Measurements from ENCODE around the gene RAB31.
A peak's percentile ranks its signal among the peaks of the same experiment; 100 is the strongest.

RAB31 gene

DNA sequence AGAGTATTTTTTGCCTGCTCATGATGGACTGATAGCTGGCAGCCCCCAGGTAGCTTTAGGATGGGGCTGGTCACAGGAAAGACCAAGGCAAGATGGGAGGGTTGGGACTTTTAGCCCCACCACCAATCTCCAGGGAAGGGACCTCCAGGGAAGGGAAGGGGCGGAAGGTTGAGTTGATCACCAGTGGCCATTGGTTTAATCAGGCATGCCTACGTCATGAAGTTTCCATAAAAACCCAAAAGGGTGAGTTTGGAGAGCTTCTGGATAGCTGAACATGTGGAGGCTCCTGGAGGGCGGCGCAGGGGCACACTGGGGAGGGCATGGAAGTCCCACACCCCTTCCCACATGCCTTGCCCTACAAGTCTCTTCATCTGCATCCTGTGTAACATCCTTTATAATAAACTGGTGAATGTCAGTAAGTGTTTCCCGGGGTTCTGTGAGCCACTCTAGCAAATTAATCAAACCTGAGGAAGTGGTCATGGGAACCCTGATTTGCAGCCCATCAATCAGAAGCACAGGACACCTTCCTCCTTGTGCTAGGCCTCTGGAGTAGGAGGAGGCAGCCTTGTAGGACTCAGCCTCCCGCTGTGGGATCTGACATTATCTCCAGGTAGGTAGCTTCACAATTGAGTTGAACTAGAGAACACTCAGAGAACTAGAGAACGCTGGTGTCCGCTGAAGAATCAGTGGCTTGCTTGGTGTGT, 30.3 kb downstream of the RAB31 start:
- no peak for DNase-seq (ENCODE audit: low read depth)

- no peak for DNase-seq (ENCODE audit: low read depth)
These were observed 31.4 kb downstream of the RAB31 start for GRCh38 chr18:9739516-9739915.

DNA sequence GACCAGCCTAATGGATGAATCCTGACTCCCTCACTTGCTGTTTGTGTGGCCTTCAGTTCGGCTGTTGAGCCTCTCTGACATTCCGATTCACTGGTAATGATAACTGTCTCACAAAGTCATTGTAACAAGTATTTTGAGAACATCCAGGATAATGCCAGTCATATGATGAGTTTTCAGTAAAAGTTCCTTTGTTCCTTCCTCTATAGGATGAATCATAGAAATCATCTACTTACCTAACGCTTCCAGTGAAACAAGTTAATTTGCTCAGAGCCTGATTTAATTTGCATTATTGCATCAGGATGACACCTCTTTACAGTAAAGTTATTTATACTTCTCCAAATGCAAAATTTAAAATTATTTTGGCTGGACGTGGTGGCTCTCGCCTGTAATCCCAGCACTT, 32.0 kb downstream of the RAB31 start:
- no peak for DNase-seq (ENCODE audit: low read depth)

- no peak for DNase-seq (ENCODE audit: low read depth)
These were observed 33.3 kb downstream of the RAB31 start for GRCh38 chr18:9741406-9741792.

DNA sequence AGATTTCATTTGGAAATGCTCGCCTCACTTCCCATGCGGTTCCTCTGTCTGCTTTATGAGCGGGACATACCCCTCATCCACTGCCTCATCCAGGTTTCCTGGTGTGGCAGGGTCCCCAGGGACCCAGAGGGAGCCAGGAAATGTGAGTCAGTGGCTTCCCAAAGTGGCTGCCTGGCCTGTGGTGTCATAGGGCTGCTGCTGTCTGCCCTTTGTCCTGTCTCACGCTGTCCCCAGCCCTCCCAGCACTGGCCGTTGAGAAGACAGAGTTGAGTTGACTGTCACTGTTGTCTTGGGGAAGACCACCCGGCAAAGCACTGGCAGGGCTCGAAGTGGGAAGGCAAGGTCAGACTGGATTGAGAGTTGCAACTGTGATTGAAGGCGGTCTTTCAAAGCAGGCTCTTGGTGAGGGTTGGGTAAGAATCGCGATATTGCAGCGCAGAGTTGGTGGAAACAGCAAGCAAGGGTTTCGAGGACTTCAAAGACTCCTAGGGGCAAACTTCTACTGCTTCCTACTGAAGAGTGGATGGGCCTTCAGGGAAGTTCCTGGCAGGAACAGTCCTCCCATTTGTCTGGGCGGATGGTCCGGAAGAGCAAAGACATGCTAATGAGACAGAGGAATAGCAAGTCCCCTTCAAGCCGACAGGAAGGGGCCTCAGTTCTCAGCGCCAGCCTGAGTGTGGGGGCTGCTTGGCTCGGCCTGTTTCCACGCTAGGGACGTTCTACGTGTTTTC, 33.9 kb downstream of the RAB31 start:
- DNase-seq (ENCODE audit: low read depth) = peak; percentile 43

- no peak for DNase-seq (ENCODE audit: low read depth)
These were observed 34.5 kb downstream of the RAB31 start for GRCh38 chr18:9742524-9743131.

DNA sequence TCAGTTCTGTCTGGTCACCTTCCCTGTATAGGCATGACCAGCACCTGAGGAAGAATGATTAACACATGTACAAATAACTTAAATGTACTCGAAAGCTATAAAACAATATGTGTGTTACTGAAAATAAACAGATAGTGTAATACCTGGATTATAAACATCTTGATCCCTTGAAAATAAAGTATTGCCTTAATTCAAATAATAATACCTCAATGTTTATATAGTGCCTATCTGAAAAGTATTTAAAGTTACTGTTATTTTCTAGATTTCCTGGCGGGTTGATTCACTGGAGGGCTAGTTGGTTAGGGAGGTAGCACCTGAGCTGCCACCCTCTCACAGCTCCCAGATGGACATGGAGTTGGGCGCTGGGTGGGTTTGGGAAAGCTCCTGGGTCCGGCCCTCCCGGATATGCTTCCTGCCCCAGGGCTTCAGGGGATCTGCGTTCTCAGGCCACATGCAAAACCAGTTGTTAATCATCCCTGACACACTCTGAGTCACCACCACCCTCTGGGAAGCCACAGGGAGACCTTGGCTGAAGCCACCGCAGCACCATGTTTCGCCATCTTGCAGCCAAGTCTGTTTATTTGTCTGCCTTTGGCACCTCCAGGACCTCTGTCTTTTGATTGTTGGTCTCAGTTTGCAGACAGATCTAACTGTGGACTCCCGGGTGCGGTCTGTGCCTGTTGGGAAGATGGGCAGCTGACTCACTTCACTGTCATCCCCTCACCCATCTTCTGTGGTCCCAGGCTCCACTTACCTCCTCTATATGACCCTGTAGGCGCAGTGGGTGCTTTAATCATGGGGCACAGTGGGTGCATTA, 35.3 kb downstream of the RAB31 start:
- peak; percentile 87 for DNase-seq (ENCODE audit: low read depth)

GRCh38 chr18:9746958-9747357, 38.9 kb downstream of the RAB31 start:
- DNase-seq (ENCODE audit: low read depth) = no peak

DNA sequence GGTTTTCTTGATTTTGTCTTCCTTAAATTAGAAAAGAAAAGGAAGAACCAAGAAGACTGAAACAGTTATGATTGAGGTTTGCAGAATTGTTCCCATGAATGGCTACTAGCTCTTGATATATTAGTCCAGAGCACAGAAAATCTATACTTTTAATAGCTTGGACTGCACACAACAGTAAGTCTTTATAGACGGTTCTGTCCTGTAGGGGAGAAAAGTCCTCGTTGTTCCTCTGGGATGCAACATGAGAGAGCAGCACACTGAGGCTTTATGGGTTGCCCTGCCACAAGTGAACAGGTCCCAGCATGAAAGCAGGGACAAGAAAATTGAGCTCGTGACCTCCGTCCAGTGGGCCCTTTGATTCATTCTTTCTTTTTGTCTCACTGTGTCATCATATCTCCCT, 41.5 kb downstream of the RAB31 start:
- no peak for DNase-seq (ENCODE audit: low read depth)

- no peak for DNase-seq (ENCODE audit: low read depth)
These were observed 42.0 kb downstream of the RAB31 start for GRCh38 chr18:9750112-9750511.

GRCh38 chr18:9750606-9751304, 42.7 kb downstream of the RAB31 start:
- no peak for DNase-seq (ENCODE audit: low read depth)

DNA sequence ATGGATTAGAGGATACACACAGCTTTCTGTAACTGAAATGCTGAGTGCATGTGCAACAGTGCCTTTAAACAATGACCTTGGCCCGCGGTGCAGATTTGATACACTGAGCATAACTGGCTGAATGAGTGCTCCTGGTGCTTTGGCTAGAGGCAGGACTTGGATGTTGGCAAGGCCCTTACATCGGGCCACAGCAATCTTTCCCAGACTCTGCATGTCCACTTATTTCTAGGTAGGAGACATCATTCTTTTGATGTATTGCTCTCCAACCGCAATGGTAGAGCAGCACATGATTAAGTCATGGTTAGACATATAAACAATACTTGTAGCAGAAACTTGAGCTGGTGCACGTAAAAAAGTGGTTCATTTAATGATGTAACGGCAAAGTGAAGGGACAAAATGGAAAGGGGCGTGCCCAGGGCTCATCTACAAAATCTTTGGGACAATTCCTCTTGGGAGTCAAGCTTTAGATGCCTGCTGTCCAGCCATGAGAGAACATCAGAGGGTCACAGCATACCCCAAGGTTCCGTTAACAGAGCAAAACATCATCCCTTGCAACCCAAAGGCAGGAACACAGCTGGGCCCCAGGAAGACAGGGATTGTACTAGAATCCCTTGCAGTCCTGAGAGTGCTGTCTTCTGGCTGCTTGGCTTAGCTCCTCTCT, 43.4 kb downstream of the RAB31 start:
- DNase-seq (ENCODE audit: low read depth) = no peak

DNA sequence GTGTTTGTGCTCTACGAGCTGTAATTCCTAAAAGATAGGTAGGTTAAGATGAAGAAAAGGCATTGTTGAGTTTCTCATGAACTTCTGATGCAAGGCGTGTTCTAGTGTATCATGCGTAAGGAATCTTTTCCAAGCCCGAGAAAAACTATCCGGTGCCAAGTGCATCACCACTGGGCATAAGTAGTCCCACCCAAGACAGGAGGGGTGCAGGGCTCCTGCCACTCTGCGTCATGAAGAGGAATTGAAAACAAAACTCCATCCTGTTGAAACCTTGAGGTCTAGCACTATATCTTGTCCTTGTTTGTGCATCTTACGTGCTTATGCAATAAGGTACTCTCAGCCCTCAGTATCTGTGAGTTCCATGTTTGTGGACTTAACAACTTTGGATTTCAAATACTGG, 45.7 kb downstream of the RAB31 start:
- DNase-seq (ENCODE audit: low read depth) = no peak

- no peak for DNase-seq (ENCODE audit: low read depth)
These were observed 47.0 kb downstream of the RAB31 start for GRCh38 chr18:9755110-9755509.

DNA sequence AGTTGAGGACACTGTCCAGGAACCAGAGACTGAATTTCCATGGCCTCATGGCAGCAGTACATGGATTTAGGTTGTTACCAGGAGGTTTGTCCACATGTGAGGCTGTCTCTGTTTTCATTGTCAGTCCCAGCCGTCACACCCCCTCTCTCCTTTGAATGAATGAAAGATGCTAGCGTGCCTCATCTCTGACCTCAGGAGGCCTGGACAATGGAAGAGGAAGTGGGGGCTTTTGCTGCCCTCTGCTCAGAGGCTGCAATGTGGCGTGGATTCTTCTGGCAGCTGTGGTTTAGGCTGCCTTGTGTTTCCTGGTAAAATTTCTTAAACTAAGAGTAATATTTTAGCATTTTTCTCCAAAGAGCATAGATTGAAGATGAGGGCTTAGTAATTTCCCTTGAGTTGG, 47.5 kb downstream of the RAB31 start:
- no peak for DNase-seq (ENCODE audit: low read depth)

- DNase-seq (ENCODE audit: low read depth) = no peak
These were observed 48.3 kb downstream of the RAB31 start for GRCh38 chr18:9756271-9756932.

DNA sequence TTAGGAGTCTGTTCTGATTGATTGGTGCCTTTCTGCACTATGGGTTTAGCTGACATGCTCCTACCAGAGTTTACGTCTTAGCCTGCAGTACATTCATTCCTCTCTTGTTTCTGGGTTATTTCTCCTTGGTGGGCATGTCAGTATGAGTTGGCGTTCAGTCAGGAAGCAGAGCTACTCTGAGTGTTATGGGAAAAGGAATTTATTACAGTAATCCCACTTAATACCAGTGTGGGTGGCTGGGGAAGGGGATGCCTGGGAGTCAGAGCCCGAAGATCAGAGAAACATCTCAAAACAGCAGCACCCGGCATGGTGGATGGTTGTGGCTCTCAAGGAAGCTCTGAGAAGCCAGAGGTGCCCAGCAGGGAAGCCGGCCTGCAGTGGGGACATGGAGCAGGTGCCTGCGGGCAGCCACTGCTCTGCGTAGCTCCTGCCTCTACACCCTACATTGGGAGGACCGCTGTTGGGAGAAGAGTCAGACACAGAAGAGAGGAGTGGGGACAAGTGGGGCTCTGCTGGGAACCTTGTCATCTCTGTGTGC, 48.9 kb downstream of the RAB31 start:
- no peak for DNase-seq (ENCODE audit: low read depth)

DNA sequence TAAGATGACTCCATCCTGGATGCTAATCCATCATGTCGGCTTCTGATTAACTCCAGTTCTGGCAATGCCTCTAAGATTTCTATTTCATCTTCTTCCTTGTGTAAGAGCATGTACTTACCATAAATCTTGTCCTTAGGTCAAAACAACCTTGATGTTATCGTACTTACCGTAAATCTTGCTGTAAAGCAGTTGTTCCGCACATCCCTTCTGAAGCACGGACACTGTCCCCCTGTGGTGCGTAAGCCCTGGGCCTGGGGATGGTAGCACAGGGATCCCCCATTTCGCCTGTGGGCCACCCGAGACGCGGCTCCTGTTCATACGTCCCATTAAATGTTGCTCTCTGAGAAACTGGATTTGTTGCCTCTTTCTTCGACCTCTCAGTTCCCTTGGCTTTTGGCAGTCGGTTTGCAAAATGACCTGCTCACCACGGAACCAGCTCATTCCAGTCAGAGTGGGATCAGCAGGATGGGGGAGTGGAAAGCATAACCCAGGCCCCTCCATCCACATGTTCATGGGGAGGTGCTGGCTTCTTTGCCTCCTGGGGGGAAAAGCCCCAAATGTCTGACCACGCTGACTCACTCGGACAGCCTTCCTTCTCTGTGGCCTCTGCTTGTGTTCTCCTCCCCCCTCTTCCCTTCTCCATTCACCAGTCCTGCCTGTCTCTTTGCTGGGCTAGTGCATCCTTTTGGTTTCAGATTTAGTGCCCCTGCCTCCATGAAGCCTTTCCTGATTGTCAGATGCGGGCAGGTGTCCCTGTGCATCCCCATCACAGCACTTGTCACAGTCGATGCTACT, 49.9 kb downstream of the RAB31 start:
- DNase-seq (ENCODE audit: low read depth) = peak; percentile 57

GRCh38 chr18:9758624-9759075, 50.5 kb downstream of the RAB31 start:
- no peak for DNase-seq (ENCODE audit: low read depth)

- no peak for DNase-seq (ENCODE audit: low read depth)
These were observed 52.5 kb downstream of the RAB31 start for GRCh38 chr18:9760641-9761040.

Measured in stromal cell of bone marrow (primary cell).